ENCODE results near the gene PHLDA1. TPM values are rescaled to one million over a fixed set of nuclear protein-coding genes. Genes with fewer than 3 reads are reported as not detected.

The PHLDA1 gene
- total RNA-seq, 1 experiment from 2014 or later: 4.9 TPM

- intact Hi-C loops (cut with micrococcal nuclease; ENCODE audit: unreplicated experiment): no loop called here
Observed at GRCh38 chr12:76065917-76066316, 34.3 kb upstream of the PHLDA1 start.

DNA sequence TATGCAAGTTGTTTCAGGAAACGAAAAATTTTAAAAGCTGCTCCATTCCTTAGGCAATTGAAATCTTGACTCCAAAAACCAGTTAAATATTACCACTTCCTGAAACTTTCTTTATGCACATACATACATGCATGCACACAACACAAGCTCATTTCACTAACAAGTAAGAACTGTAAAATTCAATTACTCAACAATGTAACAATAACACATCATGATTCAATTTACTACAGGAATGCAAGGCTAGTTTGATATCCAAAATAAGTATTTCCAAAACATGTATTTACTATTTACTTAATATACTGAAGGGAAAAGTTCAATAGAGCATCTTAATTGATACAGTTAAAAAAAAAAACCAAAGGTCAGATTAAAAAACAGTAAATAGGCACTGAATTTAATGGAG, 33.3 kb upstream of the PHLDA1 start:
- no TSS peak for BruUV-seq (replicated peaks)
- Histone ChIP-seq H3K36me3 (ENCODE audit: insufficient read depth, low read length, poor library complexity, severe bottlenecking) (peaks cover 79% of the 10 kb centered on the region), H3K27ac (ENCODE audit: low read depth, low read length, poor library complexity, severe bottlenecking) (no peak overlapping the region), H3K4me3 (ENCODE audit: low read depth, low read length, poor library complexity, severe bottlenecking) (no peak overlapping the region), H3K4me1 (ENCODE audit: insufficient read depth, low read length, poor library complexity, severe bottlenecking) (peaks cover 24% of the 10 kb centered on the region), H3K27me3 (replicated peaks; ENCODE audit: insufficient read depth, low read depth, low read length, poor library complexity) (no peaks in the 10 kb centered on the region), H3K9me3 (ENCODE audit: low read depth, low read length, poor library complexity, severe bottlenecking) (peaks cover 17% of the 10 kb centered on the region)
- ChIA-PET POLR2A (ENCODE audit: low non-redundant PET) (no interaction called here), CTCF (no interaction called here)
- intact Hi-C loops (cut with micrococcal nuclease; ENCODE audit: unreplicated experiment): no loop called here
- DNase-seq (ENCODE audit: low spot score): no peak
- TF ChIP-seq EZH2 (IDR thresholded peaks at IDR 0.05; ENCODE audit: borderline replicate concordance, low read depth, low read length, poor library complexity, severe bottlenecking) (no peak), CTCF (conservative IDR thresholded peaks at IDR 0.05; ENCODE audit: low read depth, low read length) (no peak)

More at GRCh38 chr12:76065917-76066316, 34.3 kb upstream of the PHLDA1 start:
- no peak overlapping the region for H3K27ac ChIP-seq (ENCODE audit: low read depth, low read length, poor library complexity, severe bottlenecking)
- no peaks in the 10 kb centered on the region for H3K27me3 ChIP-seq (replicated peaks; ENCODE audit: insufficient read depth, low read depth, low read length, poor library complexity)
- no TSS peak for BruUV-seq (replicated peaks)
- CTCF ChIA-PET: no interaction called here
- POLR2A ChIA-PET (ENCODE audit: low non-redundant PET): no interaction called here
- H3K4me1 ChIP-seq (ENCODE audit: insufficient read depth, low read length, poor library complexity, severe bottlenecking): peaks cover 24% of the 10 kb centered on the region
- H3K36me3 ChIP-seq (ENCODE audit: insufficient read depth, low read length, poor library complexity, severe bottlenecking): peaks cover 73% of the 10 kb centered on the region
- peaks cover 17% of the 10 kb centered on the region for H3K9me3 ChIP-seq (ENCODE audit: low read depth, low read length, poor library complexity, severe bottlenecking)
- TF ChIP-seq CTCF (conservative IDR thresholded peaks at IDR 0.05; ENCODE audit: low read depth, low read length) (no peak), EZH2 (IDR thresholded peaks at IDR 0.05; ENCODE audit: borderline replicate concordance, low read depth, low read length, poor library complexity, severe bottlenecking) (no peak)
- H3K4me3 ChIP-seq (ENCODE audit: low read depth, low read length, poor library complexity, severe bottlenecking): no peak overlapping the region
- no peak for DNase-seq (ENCODE audit: low spot score)

GRCh38 chr12:76060111-76060510, 28.5 kb upstream of the PHLDA1 start:
- BruUV-seq (replicated peaks): no TSS peak
- Histone ChIP-seq H3K9me3 (ENCODE audit: low read depth, low read length, poor library complexity, severe bottlenecking) (peaks cover 10% of the 10 kb centered on the region), H3K4me1 (ENCODE audit: insufficient read depth, low read length, poor library complexity, severe bottlenecking) (peaks cover 5% of the 10 kb centered on the region), H3K4me3 (ENCODE audit: low read depth, low read length, poor library complexity, severe bottlenecking) (no peak overlapping the region), H3K36me3 (ENCODE audit: insufficient read depth, low read length, poor library complexity, severe bottlenecking) (peaks cover 96% of the 10 kb centered on the region), H3K27me3 (replicated peaks; ENCODE audit: insufficient read depth, low read depth, low read length, poor library complexity) (no peaks in the 10 kb centered on the region), H3K27ac (ENCODE audit: low read depth, low read length, poor library complexity, severe bottlenecking) (no peak overlapping the region)
- ChIA-PET POLR2A (ENCODE audit: low non-redundant PET) (no interaction called here), CTCF (no interaction called here)
- DNase-seq (ENCODE audit: low spot score): no peak
- TF ChIP-seq CTCF (conservative IDR thresholded peaks at IDR 0.05; ENCODE audit: low read depth, low read length): no peak
- no peak for TF ChIP-seq EZH2 (IDR thresholded peaks at IDR 0.05; ENCODE audit: borderline replicate concordance, low read depth, low read length, poor library complexity, severe bottlenecking)
- intact Hi-C loops (cut with micrococcal nuclease; ENCODE audit: unreplicated experiment): no loop called here
